ENCODE results near the gene HMCN1. TPM values are rescaled to one million over a fixed set of nuclear protein-coding genes. Genes with fewer than 3 reads are reported as not detected.
"Not testable (repeated sequence)": the region's sequence is repeated elsewhere in the genome, so short reads cannot be mapped to it uniquely, and the experiment has no call there.

HMCN1 gene
- total and polyA plus RNA-seq, 8 donors: 0.12 to 15.1 (median 0.86) TPM

GRCh38 chr1:186178426-186179043 is 444.3 kb downstream of the HMCN1 start:
- Histone ChIP-seq H3K4me1 (no peaks in the 10 kb centered on the region), H3K27ac (no peak overlapping the region), H3K4me3 (no peak overlapping the region), H3K27me3 (no peaks in the 10 kb centered on the region), H3K36me3 (no peaks in the 10 kb centered on the region), H3K9me3 (no peaks in the 10 kb centered on the region)
- DNase-seq: no peak
- 88 to 93% (median 91%) methylated on average over 5 of the region's 5 CpGs for WGBS, 5 donors
- TF ChIP-seq EP300 (IDR thresholded peaks at IDR 0.05): no peak
- TF ChIP-seq CTCF (IDR thresholded peaks at IDR 0.05): no peak
- TF ChIP-seq POLR2AphosphoS5 (IDR thresholded peaks at IDR 0.05): no peak
- TF ChIP-seq POLR2A (IDR thresholded peaks at IDR 0.05): no peak
- intact Hi-C loops (cut with DNase I; ENCODE audit: low total_unique reads): no loop called here

- no peak overlapping the region for H3K27ac ChIP-seq
- WGBS, 5 donors: 53 to 64% (median 64%) methylated on average over 3 of the region's 3 CpGs
- no peak for TF ChIP-seq POLR2A (IDR thresholded peaks at IDR 0.05)
- TF ChIP-seq EP300 (IDR thresholded peaks at IDR 0.05): no peak
- no peak for TF ChIP-seq POLR2AphosphoS5 (IDR thresholded peaks at IDR 0.05)
- no peak for TF ChIP-seq CTCF (IDR thresholded peaks at IDR 0.05)
- H3K4me3 ChIP-seq: no peak overlapping the region
- DNase-seq: no peak
- intact Hi-C loops (cut with DNase I; ENCODE audit: low total_unique reads): no loop called here
- no peaks in the 10 kb centered on the region for H3K36me3 ChIP-seq
- H3K27me3 ChIP-seq: no peaks in the 10 kb centered on the region
- peaks cover 0 to 2% (median 0%) of the 10 kb centered on the region in 4 donors for H3K4me1 ChIP-seq
- H3K9me3 ChIP-seq: no peaks in the 10 kb centered on the region
Measured at GRCh38 chr1:186179231-186179630, 445.0 kb downstream of the HMCN1 start.

GRCh38 chr1:186183219-186183618 is 449.0 kb downstream of the HMCN1 start:
- H3K9me3 ChIP-seq: no peaks in the 10 kb centered on the region
- TF ChIP-seq CTCF (IDR thresholded peaks at IDR 0.05) (no peak), POLR2AphosphoS5 (IDR thresholded peaks at IDR 0.05) (no peak), EP300 (IDR thresholded peaks at IDR 0.05) (no peak), POLR2A (IDR thresholded peaks at IDR 0.05) (no peak)
- intact Hi-C loops (cut with DNase I; ENCODE audit: low total_unique reads): no loop called here
- no peak for DNase-seq
- no peak overlapping the region for H3K27ac ChIP-seq
- H3K27me3 ChIP-seq: no peaks in the 10 kb centered on the region
- no peaks in the 10 kb centered on the region for H3K36me3 ChIP-seq
- H3K4me1 ChIP-seq: peaks cover 0 to 3% (median 0%) of the 10 kb centered on the region in 4 donors
- WGBS, 5 donors: 81 to 89% (median 87%) methylated on average over 1 of the region's 1 CpG
- H3K4me3 ChIP-seq: no peak overlapping the region

GRCh38 chr1:186183970-186184628 is 449.9 kb downstream of the HMCN1 start:
- no peak for DNase-seq
- Histone ChIP-seq H3K27ac (no peak overlapping the region), H3K36me3 (no peaks in the 10 kb centered on the region), H3K4me1 (peaks cover 0 to 3% (median 0%) of the 10 kb centered on the region in 4 donors), H3K4me3 (no peak overlapping the region), H3K27me3 (no peaks in the 10 kb centered on the region), H3K9me3 (no peaks in the 10 kb centered on the region)
- TF ChIP-seq POLR2AphosphoS5 (IDR thresholded peaks at IDR 0.05): no peak
- no peak for TF ChIP-seq CTCF (IDR thresholded peaks at IDR 0.05)
- no peak for TF ChIP-seq EP300 (IDR thresholded peaks at IDR 0.05)
- TF ChIP-seq POLR2A (IDR thresholded peaks at IDR 0.05): no peak
- 32 to 46% (median 34%) methylated on average over 5 of the region's 5 CpGs for WGBS, 5 donors
- intact Hi-C loops (cut with DNase I; ENCODE audit: low total_unique reads): no loop called here

- not testable (repeated sequence) for H3K36me3 ChIP-seq
- 86 to 94% (median 93%) methylated on average over 6 of the region's 6 CpGs for WGBS, 5 donors
Measured at GRCh38 chr1:186186251-186186650, 452.1 kb downstream of the HMCN1 start.

More at GRCh38 chr1:186186251-186186650, 452.1 kb downstream of the HMCN1 start:
- H3K27ac ChIP-seq; intact Hi-C loops (cut with DNase I; ENCODE audit: low total_unique reads); H3K4me3 ChIP-seq; H3K27me3 ChIP-seq; H3K9me3 ChIP-seq; DNase-seq; H3K4me1 ChIP-seq: not testable (repeated sequence)

Measured in stomach (tissue), 9 donors.